PC-9 (cell line): ENCODE measurements around the gene DPM2.

ENCODE experiments used
- EZH2 ChIP-seq: fragments of 200-600 bp; sonication (generic); IDR thresholded peaks from 2 replicates; pipeline ENCODE4 v1.8.0; 2017; ENCODE audit warnings: antibody characterized with exemption, low read depth
- TF ChIP-seq, protein P1 (sequence below): fragments of 200-600 bp; sonication (generic); conservative IDR thresholded peaks from 2 replicates; pipeline ENCODE4 v1.6.1; 2017; ENCODE audit warnings: mixed run types, antibody characterized with exemption, mild to moderate bottlenecking, moderate library complexity

DNA sequence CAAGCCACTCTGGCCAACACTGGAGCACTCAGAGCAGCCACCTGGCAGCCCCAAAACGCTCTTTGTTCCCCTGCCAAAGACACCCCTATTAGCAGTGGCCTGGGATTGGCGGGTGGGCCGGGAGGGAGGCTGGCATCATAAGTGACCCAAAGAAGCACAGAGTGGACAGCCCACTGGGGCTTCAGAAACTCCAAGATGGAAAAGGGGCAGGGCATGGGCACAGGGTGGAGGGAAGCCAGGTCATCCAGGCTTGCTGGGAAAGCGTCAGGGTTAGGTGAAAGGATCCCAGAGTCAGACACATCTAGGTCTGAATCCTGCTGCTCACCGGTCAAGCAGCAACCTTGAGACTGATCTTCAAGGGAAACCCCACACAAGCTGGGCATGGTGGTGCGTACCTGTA lies 28.3 kb upstream of the DPM2 start:
- TF ChIP-seq, protein P1, sequence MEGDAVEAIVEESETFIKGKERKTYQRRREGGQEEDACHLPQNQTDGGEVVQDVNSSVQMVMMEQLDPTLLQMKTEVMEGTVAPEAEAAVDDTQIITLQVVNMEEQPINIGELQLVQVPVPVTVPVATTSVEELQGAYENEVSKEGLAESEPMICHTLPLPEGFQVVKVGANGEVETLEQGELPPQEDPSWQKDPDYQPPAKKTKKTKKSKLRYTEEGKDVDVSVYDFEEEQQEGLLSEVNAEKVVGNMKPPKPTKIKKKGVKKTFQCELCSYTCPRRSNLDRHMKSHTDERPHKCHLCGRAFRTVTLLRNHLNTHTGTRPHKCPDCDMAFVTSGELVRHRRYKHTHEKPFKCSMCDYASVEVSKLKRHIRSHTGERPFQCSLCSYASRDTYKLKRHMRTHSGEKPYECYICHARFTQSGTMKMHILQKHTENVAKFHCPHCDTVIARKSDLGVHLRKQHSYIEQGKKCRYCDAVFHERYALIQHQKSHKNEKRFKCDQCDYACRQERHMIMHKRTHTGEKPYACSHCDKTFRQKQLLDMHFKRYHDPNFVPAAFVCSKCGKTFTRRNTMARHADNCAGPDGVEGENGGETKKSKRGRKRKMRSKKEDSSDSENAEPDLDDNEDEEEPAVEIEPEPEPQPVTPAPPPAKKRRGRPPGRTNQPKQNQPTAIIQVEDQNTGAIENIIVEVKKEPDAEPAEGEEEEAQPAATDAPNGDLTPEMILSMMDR = no peak
- no peak for TF ChIP-seq EZH2
